SK-N-DZ (cell line): ENCODE data around the gene FAM89B.

Experiments
- DNase-seq: peaks from one replicate; pipeline ENCODE4 v3.0.0-alpha.2; 2015; ENCODE audit warnings: low spot score

FAM89B gene

GRCh38 chr11:65610404-65610803 lies 38.1 kb downstream of the FAM89B start:
- DNase-seq, result no peak

- DNase-seq, result no peak
These were observed 38.9 kb downstream of the FAM89B start for GRCh38 chr11:65611028-65611757.

- DNase-seq, result no peak
These were observed 39.6 kb downstream of the FAM89B start for GRCh38 chr11:65611758-65612603.

- DNase-seq, result no peak
These were observed 40.4 kb downstream of the FAM89B start for GRCh38 chr11:65612691-65613090.

- DNase-seq, result no peak
These were observed 41.0 kb downstream of the FAM89B start for GRCh38 chr11:65613091-65613928.

- DNase-seq, result peak; percentile 100
These were observed 43.1 kb downstream of the FAM89B start, which contains the start of gene PCNX3 for GRCh38 chr11:65615229-65615949. Gene PCNX3 (plus strand): TSS chr11:65615776. CDS start chr11:65616312, 536 bp downstream.

GRCh38 chr11:65615950-65616574 lies 43.7 kb downstream of the FAM89B start:
- DNase-seq, result peak; percentile 43

- no peak for DNase-seq
These were observed 44.2 kb downstream of the FAM89B start for GRCh38 chr11:65616575-65617001.

- DNase-seq, result no peak
These were observed 45.0 kb downstream of the FAM89B start for GRCh38 chr11:65617136-65617850.

GRCh38 chr11:65617990-65618751 lies 45.8 kb downstream of the FAM89B start:
- no peak for DNase-seq

GRCh38 chr11:65618763-65619162 lies 46.4 kb downstream of the FAM89B start:
- no peak for DNase-seq

- no peak for DNase-seq
These were observed 47.1 kb downstream of the FAM89B start for GRCh38 chr11:65619281-65619928.

- no peak for DNase-seq
These were observed 48.3 kb downstream of the FAM89B start for GRCh38 chr11:65620666-65621065.

- DNase-seq, result no peak
These were observed 49.1 kb downstream of the FAM89B start for GRCh38 chr11:65621460-65621859.

GRCh38 chr11:65622011-65622410 lies 49.7 kb downstream of the FAM89B start:
- DNase-seq, result no peak

GRCh38 chr11:65623177-65623576 lies 50.8 kb downstream of the FAM89B start:
- no peak for DNase-seq
